Endodermal cell (in vitro differentiated cells): ENCODE results near the gene AMH. TPM values are rescaled to one million over a fixed set of nuclear protein-coding genes. Genes with fewer than 3 reads are reported as not detected.

ENCODE experiments used
- DNase-seq: peaks from one replicate; pipeline ENCODE4 v3.0.0-alpha.2; 2017
- H3K27ac ChIP-seq: 2 replicates; pipeline ENCODE4 v1.5.1; 2013; ENCODE audit warnings: mild to moderate bottlenecking, low read depth, low read length, moderate library complexity
- H3K27me3 ChIP-seq: 2 replicates; pipeline ENCODE4 v1.6.1; 2013; ENCODE audit warnings: mild to moderate bottlenecking, low read length, moderate library complexity; ENCODE audit not compliant: insufficient read depth, control insufficient read depth, poor library complexity, severe bottlenecking
- H3K36me3 ChIP-seq: 2 replicates; pipeline ENCODE4 v1.7.0; 2013; ENCODE audit warnings: mild to moderate bottlenecking, low read length, moderate library complexity; ENCODE audit not compliant: control insufficient read depth, insufficient read depth
- H3K4me1 ChIP-seq: one replicate; pipeline ENCODE4 v1.7.0; 2013; ENCODE audit warnings: low read length; ENCODE audit not compliant: control insufficient read depth, insufficient read depth
- H3K4me3 ChIP-seq: 2 replicates; pipeline ENCODE4 v1.5.1; 2013; ENCODE audit warnings: mild to moderate bottlenecking, low read length, moderate library complexity
- H3K9ac ChIP-seq: 2 replicates; pipeline ENCODE4 v1.6.1; 2013; ENCODE audit warnings: mild to moderate bottlenecking, low read length, moderate library complexity; ENCODE audit not compliant: poor library complexity, severe bottlenecking; ENCODE audit errors: extremely low read depth
- H3K9me3 ChIP-seq: 2 replicates; pipeline ENCODE4 v1.6.1; 2013; ENCODE audit warnings: mild to moderate bottlenecking, low read length, moderate library complexity; ENCODE audit not compliant: control insufficient read depth
- H3K27ac Mint-ChIP-seq: 2 replicates; pipeline ENCODE4 v1.8.0; 2020; ENCODE audit warnings: mixed read lengths
- H3K27me3 Mint-ChIP-seq: 2 replicates; pipeline ENCODE4 v1.8.0; 2021; ENCODE audit warnings: mild to moderate bottlenecking, mixed read lengths; ENCODE audit not compliant: insufficient read depth
- H3K36me3 Mint-ChIP-seq: 2 replicates; pipeline ENCODE4 v1.8.0; 2020; ENCODE audit warnings: low read depth, mixed read lengths
- H3K4me1 Mint-ChIP-seq: 2 replicates; pipeline ENCODE4 v1.8.0; 2020; ENCODE audit warnings: mixed read lengths
- H3K4me3 Mint-ChIP-seq: 2 replicates; pipeline ENCODE4 v1.8.0; 2020; ENCODE audit warnings: mild to moderate bottlenecking, moderate library complexity, mixed read lengths
- H3K9me3 Mint-ChIP-seq: 2 replicates; pipeline ENCODE4 v1.8.0; 2020; ENCODE audit warnings: mild to moderate bottlenecking, mixed read lengths
- WGBS, 2 experiments: methylation state at CpG; one replicate each; pipeline versions ENCODE4 v1.1.5 to v1.1.7; 2013; ENCODE audit warnings: missing lambda C conversion rate in 2 of 2, mixed read lengths in 1 of 2; ENCODE audit not compliant: insufficient coverage in 1 of 2, insufficient read length in 1 of 2; 5-methylcytosine and 5-hydroxymethylcytosine counted together
- total RNA-seq, 2 donors: library from RNA; stranded (reverse); fragmentation: NEBNext Ultra II Directional in 1 of 2; extraction: Animal tissue kit (Norgen Biotek cat#: 25700) in 1 of 2; gene quantifications; 2 replicates in 1 of 2; 3 replicates in 1 of 2; pipeline ENCODE4 v1.2.1, GENCODE V29; 2021
- TF ChIP-seq, protein P1 (sequence below): fragments of 200-600 bp; sonication (generic); conservative IDR thresholded peaks from 2 replicates; pipeline ENCODE4 v1.5.0; 2021; ENCODE audit warnings: antibody characterized with exemption, mild to moderate bottlenecking

AMH gene
- total RNA-seq, 2 donors from 2014 or later = 20.5 to 35.1 TPM

DNA sequence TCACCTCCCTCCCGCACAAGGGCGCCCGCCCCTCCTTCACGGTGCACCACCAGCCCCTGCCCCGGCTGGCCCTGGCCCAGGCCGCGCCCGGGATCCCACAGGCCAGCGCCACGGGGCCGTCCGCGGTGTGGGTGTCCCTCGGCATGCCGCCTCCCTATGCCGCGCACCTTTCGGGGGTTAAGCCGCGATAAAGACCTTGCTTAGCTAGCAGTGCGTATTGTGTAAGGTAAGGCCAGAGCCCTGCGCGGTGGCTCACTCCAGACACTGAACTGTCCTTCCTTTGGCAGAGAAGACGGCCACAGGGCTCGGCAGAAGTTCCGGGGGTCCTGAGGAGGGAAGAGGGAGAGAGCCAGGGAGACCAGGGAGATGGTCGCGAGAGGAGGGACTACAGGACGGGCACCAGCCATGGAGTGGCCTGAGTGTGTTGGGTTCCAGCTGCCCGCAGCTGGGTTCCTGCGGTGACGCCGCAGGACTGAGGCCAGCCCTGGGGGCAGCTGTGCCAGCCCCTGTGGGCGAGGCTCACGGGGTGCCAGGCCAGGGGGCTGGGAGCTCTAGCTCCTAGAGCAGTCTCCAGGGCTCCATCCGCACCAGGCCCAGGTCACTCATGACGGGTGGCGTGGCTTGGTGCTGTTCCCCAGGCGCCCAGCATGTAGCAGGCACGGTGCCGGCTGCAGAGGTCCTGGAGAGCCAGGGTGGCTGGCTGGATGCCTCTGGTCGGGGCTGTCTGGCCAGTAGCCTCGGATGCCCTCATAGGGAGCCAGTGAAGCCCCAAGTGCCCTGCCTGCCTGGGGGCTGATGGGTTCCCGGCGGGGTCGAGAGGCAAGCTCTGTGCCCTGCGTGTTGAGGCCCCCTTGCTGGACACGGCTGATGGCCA lies 20.7 kb upstream of the AMH start:
- TF ChIP-seq, protein P1, sequence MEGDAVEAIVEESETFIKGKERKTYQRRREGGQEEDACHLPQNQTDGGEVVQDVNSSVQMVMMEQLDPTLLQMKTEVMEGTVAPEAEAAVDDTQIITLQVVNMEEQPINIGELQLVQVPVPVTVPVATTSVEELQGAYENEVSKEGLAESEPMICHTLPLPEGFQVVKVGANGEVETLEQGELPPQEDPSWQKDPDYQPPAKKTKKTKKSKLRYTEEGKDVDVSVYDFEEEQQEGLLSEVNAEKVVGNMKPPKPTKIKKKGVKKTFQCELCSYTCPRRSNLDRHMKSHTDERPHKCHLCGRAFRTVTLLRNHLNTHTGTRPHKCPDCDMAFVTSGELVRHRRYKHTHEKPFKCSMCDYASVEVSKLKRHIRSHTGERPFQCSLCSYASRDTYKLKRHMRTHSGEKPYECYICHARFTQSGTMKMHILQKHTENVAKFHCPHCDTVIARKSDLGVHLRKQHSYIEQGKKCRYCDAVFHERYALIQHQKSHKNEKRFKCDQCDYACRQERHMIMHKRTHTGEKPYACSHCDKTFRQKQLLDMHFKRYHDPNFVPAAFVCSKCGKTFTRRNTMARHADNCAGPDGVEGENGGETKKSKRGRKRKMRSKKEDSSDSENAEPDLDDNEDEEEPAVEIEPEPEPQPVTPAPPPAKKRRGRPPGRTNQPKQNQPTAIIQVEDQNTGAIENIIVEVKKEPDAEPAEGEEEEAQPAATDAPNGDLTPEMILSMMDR = no peak
- Histone ChIP-seq H3K4me1 (no peaks in the 10 kb centered on the region), H3K27ac (no peak overlapping the region), H3K27me3 (no peaks in the 10 kb centered on the region), H3K4me3 (no peak overlapping the region), H3K9me3 (no peaks in the 10 kb centered on the region), H3K36me3 (peaks cover 18% of the 10 kb centered on the region), H3K9ac (no peak overlapping the region)
- Mint-ChIP-seq H3K9me3 (no peaks in the 10 kb centered on the region), H3K27ac (peak overlapping the region; percentile 52), H3K36me3 (peaks cover 40% of the 10 kb centered on the region), H3K4me3 (no peak overlapping the region), H3K27me3 (no peaks in the 10 kb centered on the region), H3K4me1 (no peaks in the 10 kb centered on the region)
- WGBS, 2 experiments = 96 to 99% methylated on average over 16 to 48 of the region's 48 CpGs
- DNase-seq = no peak

- H3K9me3 Mint-ChIP-seq = no peaks in the 10 kb centered on the region
Observed at GRCh38 chr19:2229103-2230032, 19.8 kb upstream of the AMH start.

GRCh38 chr19:2230033-2230531 lies 19.0 kb upstream of the AMH start:
- no peaks in the 10 kb centered on the region for H3K4me1 ChIP-seq
- no peak overlapping the region for H3K9ac ChIP-seq
- H3K9me3 Mint-ChIP-seq = no peaks in the 10 kb centered on the region
- peaks cover 3% of the 10 kb centered on the region for H3K4me1 Mint-ChIP-seq
- H3K36me3 Mint-ChIP-seq = peaks cover 34% of the 10 kb centered on the region
- H3K9me3 ChIP-seq = no peaks in the 10 kb centered on the region
- no peaks in the 10 kb centered on the region for H3K27me3 Mint-ChIP-seq
- H3K27ac ChIP-seq = peak overlapping the region; percentile 32
- H3K27ac Mint-ChIP-seq = no peak overlapping the region
- TF ChIP-seq, protein P1 = no peak
- DNase-seq = no peak
- H3K27me3 ChIP-seq = no peaks in the 10 kb centered on the region
- H3K36me3 ChIP-seq = peaks cover 33% of the 10 kb centered on the region
- 96 to 97% methylated on average over 33 to 43 of the region's 43 CpGs for WGBS, 2 experiments
- H3K4me3 Mint-ChIP-seq = no peak overlapping the region
- no peak overlapping the region for H3K4me3 ChIP-seq

More at GRCh38 chr19:2229103-2230032, 19.8 kb upstream of the AMH start:
- H3K9me3 ChIP-seq = no peaks in the 10 kb centered on the region
- TF ChIP-seq, protein P1 = no peak
- WGBS, 2 experiments = 95% methylated on average over 20 to 43 of the region's 45 CpGs
- peaks cover 27% of the 10 kb centered on the region for H3K36me3 ChIP-seq
- H3K27me3 ChIP-seq = no peaks in the 10 kb centered on the region
- H3K4me1 ChIP-seq = no peaks in the 10 kb centered on the region
- Mint-ChIP-seq H3K36me3 (peaks cover 37% of the 10 kb centered on the region), H3K27ac (peak overlapping the region; percentile 58), H3K4me3 (no peak overlapping the region), H3K27me3 (no peaks in the 10 kb centered on the region), H3K4me1 (no peaks in the 10 kb centered on the region)
- no peak overlapping the region for H3K9ac ChIP-seq
- no peak for DNase-seq
- H3K27ac ChIP-seq = no peak overlapping the region
- H3K4me3 ChIP-seq = no peak overlapping the region
